ENCODE results near the gene TXNDC12.
"Not testable (repeated sequence)": the region's sequence is repeated elsewhere in the genome, so short reads cannot be mapped to it uniquely, and the experiment has no call there.

DNA sequence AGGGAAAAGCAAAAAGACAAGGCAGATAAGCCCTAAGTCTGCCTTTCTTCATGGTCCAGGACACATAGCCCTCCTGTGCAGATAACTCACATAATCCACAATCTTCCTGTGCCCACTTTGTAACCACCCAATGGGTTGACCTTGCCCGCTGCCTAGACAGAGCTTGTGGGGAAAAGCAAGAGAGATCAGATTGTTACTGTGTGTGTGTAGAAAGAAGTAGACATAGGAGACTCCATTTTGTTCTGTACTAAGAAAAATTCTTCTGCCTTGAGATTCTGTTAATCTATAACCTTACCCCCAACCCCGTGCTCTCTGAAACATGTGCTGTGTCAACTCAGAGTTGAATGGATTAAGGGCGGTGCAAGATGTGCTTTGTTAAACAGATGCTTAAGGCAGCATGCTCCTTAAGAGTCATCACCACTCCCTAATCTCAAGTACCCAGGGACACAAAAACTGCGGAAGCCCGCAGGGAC, 48.9 kb downstream of the TXNDC12 start:
- TF ChIP-seq, protein P1, sequence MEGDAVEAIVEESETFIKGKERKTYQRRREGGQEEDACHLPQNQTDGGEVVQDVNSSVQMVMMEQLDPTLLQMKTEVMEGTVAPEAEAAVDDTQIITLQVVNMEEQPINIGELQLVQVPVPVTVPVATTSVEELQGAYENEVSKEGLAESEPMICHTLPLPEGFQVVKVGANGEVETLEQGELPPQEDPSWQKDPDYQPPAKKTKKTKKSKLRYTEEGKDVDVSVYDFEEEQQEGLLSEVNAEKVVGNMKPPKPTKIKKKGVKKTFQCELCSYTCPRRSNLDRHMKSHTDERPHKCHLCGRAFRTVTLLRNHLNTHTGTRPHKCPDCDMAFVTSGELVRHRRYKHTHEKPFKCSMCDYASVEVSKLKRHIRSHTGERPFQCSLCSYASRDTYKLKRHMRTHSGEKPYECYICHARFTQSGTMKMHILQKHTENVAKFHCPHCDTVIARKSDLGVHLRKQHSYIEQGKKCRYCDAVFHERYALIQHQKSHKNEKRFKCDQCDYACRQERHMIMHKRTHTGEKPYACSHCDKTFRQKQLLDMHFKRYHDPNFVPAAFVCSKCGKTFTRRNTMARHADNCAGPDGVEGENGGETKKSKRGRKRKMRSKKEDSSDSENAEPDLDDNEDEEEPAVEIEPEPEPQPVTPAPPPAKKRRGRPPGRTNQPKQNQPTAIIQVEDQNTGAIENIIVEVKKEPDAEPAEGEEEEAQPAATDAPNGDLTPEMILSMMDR (IDR thresholded peaks at IDR 0.05; ENCODE audit: borderline replicate concordance, extremely low read depth, low read length, poor library complexity, severe bottlenecking), result not testable (repeated sequence)
- TF ChIP-seq EZH2 (IDR thresholded peaks at IDR 0.05; ENCODE audit: borderline replicate concordance, low read depth, low read length, severe bottlenecking), result not testable (repeated sequence)

All from DND-41 (cell line).